CD1c-positive myeloid dendritic cell (primary cell): Measurements from ENCODE around the gene KCTD1.
"Not testable (repeated sequence)": the region's sequence is repeated elsewhere in the genome, so short reads cannot be mapped to it uniquely, and the experiment has no call there.

Experiments
- DNase-seq: peaks from one replicate; pipeline ENCODE4 v3.0.0-alpha.2; 2016; ENCODE audit errors: extremely low spot score

KCTD1 gene

GRCh38 chr18:26457611-26458353 lies 90.6 kb downstream of the KCTD1 start:
- DNase-seq, result no peak

DNA sequence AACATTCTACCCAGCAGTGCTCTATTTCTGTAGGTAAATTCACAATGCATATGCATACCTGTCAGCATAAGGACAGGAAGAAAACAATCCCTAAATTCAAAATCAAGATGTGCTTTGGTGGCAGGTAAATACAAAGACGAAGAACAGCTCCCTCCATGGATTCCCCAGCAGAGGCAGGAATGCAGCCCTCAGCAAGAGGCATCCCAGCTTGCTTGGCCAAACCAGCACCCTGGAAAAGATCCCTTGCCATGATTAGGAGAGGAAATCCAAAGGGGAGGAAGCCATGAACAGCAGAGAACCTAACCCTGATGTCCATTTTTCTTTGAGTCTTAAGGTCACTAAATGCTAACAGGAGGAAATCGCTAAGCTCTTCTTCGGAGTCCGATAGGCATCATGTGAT lies 91.2 kb downstream of the KCTD1 start:
- no peak for DNase-seq

GRCh38 chr18:26456070-26456491 lies 92.3 kb downstream of the KCTD1 start:
- no peak for DNase-seq

DNA sequence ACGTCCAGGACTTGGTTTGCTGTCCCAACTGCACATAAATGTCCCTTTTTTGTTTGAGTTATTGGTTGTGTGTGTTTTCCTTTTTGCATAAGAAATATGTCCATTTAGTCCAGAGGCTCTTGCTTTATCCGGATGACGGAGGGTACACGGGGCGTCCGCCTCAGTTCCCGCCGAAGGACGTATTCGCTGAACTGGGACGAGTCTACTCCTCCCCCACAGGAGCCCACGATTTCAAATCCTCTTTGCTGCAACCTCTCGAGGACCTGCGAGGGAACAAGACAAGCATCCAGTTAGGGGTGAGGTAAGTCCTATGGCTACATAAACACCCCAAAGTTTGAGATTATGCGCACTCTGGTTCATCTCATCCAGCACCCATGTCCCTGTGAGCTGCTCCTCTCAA lies 92.7 kb downstream of the KCTD1 start:
- DNase-seq, result no peak

DNA sequence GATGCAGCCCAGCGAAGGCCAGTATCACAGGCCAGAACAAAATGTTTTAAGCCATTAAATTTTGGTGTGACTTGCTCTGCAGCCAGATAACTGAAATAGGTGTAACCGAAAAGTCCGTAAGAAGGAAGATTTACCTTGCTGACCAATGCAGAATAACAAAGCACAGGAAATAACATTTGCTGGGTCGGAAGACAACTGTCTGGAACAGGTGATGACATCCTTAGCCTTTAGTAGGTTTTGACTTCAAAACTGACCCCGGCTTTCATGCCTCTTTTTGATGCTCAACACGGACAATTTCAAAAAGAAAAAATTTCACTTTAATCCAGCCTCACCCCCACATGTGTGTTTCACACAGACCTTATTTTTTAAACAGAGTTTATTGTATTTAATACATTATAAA lies 93.7 kb downstream of the KCTD1 start:
- DNase-seq, result no peak

GRCh38 chr18:26454192-26454591 lies 94.2 kb downstream of the KCTD1 start:
- no peak for DNase-seq

- DNase-seq, result no peak
Observed at GRCh38 chr18:26453386-26453901, 94.9 kb downstream of the KCTD1 start.

DNA sequence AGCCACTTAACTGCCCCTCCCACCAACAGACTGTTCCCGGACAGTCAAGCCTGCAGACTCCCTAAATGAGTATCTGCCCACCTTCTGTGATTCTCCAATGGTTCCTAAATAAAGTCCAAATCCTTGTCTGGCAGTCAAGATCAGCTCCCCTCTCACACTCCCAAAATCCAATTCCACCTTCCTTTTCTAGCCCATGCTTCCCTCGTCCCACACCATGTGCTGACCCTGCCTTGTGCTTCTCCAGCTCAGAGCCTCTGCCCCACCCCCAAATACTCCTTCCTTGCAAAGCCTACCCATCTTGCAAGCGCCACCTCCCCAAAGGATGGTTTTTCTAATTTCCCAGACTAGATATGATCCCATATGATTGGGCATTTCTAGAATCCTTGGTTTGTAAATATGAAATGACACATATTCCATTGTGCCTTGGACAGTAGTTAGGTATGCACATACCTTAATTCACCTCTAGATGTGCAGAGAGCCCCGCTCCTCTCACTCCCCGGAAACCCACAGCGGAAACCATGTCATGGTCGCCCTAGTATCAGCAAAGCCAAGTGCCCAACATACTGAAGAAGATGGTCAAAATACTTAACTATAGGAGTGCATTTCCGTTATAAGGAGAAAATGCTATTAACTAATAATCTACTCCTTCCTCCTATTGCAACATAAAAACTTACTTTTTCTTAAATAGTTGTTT lies 97.2 kb downstream of the KCTD1 start:
- DNase-seq, result no peak

- no peak for DNase-seq
Observed at GRCh38 chr18:26448714-26449159, 99.6 kb downstream of the KCTD1 start.

DNA sequence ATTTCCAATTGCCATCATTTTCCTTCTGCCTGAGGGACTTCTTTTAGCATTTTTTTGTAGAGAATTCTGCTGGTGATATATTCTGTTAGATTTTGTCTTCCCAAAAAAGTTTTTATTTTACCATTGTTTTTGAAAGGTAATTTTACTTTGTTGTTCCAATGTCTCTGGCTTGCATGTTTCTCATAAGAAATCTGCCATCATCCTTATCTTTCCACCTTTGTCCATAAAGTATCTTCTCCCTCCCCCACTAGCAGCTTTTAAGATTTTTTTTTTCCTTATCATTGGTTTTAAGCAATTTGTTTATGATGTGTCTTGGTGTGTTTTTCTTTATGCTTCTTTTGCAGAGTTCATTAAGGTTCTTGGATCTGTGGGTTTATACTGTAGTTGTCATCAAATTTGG lies 104.5 kb downstream of the KCTD1 start:
- no peak for DNase-seq

DNA sequence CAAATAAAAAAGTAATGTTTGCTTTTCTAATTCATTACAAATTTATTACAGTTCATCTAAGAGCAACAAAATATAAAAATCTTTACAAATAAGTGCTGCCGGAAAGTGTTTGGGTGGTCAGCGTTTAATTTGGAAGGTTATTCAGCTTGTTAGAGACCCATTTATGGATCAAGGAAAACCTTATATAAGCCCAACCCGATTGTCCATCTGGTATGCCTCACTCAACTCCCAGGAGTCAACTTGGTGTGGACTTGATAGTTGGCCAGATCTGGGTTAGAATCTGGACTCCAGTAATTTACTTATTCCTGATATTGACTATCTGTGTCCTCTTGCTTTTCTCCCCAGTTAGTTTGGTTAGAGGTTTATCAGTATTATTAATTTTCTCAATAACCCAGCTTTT lies 106.2 kb downstream of the KCTD1 start:
- no peak for DNase-seq

DNA sequence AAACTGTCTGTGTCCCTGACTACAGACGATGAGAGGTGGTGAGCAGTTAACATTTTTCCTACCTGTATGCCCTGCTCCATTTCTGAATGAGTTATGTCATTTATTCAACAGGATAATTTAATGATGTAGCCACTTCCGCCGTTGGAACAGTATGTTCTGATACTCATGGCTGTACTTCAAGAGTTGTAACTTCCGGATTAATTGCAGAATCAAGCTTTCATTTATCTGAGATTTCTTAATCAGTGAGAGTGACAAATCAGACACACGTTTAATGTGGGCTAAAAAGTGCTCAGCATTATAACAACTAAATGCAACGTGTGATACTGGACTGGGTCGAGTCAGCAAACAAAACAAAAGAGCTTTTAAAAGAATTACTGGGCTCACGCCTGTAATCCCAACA lies 107.7 kb downstream of the KCTD1 start:
- DNase-seq, result no peak

DNA sequence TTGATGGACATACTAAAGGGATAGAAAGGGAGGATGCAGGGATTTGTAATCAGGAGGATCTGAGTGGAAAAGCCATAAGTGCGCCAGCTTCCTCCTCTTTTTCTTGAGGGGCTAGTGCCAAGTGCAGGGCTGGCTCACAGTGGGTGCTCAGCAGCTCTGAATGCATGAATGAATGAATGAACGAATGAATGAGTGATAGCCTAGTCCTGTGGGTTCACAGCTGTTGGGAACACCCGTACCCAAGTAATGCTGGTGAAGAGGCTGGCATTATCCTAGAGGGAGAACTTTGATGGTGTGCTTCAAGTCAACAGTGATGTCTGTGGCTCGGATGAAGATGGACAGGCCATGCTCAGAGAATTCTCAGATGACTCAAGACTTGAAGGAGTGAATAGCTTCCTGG lies 108.8 kb downstream of the KCTD1 start:
- DNase-seq, result no peak

DNA sequence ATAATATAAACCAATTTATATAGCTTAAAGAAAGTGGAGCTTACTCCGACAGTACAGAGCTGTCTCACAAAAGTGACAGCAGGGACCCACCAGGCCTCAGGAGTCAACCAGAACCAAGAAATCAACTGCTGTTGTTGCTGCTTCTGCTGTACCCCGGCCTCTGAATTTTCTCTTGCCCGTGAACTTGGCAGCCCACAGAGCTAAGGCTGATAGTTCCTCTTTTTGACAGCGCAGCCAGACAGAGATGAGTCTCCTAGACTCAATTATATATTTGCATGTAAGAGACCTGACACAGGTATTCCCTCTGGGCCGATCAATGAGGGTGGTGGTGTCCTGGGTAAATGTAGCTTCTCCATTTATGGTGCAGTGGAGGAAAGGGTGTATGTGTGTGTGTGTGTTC lies 109.4 kb downstream of the KCTD1 start:
- DNase-seq, result peak; percentile 6

- DNase-seq, result not testable (repeated sequence)
Observed at GRCh38 chr18:26437634-26438033, 110.7 kb downstream of the KCTD1 start.

GRCh38 chr18:26436176-26437051 lies 111.9 kb downstream of the KCTD1 start:
- DNase-seq, result no peak

DNA sequence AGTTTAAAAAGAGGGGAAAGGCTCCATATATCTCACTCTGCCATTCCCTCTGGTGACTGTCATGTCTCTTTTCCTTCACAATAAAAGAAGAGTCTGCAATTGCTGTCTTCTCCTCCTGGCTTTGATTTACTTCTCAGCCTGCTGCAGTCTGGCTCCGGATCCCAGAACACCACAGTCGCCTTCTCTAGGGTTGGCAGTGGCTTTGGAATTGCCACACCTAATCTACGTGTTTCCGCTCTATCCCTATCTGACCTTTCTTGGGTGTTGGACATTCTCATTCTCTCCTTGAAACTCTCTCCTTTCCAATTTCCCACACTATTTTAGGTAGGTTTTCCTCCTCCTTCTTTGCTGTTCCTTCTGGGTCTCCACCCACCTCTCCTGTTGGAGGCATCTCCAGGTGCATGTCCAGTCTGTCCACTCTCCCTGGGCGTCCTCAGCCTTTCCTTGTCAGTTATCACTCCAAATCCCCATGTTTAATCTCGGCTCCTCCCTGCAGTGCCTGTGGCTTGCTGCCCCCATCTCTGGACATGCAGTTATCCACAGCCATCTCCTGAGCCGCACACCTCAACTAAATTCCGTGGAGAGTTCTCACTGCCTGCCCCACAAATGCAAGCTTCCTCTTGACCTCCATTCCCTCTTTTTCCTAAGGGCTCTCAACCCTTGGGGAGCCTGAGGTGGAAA lies 112.8 kb downstream of the KCTD1 start:
- DNase-seq, result no peak

GRCh38 chr18:26434887-26435286 lies 113.5 kb downstream of the KCTD1 start:
- DNase-seq, result no peak

- no peak for DNase-seq
Observed at GRCh38 chr18:26432651-26433424, 115.5 kb downstream of the KCTD1 start.

GRCh38 chr18:26429535-26430226 lies 118.7 kb downstream of the KCTD1 start:
- no peak for DNase-seq
